ENCODE data around the gene CCDC148.

DNA sequence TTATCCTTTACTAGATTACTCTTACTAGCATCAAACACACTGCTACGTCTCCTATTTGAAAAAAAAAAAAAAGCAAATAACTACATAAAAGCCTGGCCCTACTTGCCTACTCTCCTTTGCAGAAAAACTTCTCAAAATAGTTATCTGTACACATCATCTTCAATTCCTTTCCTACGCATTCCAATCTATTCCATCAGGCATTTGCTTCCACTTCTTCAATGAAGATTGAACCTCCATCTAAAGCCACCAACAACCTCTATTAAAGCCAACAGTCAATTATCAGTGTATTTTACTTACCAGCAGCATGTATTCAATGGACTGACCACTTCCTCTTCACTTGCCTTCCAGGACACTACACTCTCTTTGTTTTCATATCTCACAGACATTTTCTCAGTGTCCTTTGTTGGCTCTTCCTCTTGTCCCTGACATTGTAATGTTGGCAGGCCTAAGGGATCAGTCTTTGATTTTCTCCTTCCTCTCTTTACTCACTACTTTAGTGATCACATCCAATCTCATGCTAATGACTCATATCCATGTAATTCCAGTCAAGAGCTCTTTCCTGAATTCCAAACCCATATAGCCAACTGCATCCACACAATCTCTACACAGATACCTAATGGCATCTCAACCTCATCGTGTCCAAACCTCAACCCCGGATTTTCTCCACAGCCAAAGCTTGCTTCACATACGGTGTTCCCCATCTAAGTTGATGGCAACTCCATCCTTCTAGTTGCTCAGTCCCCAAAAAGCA is 131.3 kb downstream of the CCDC148 start:
- TF ChIP-seq CTCF (IDR thresholded peaks at IDR 0.05; ENCODE audit: low read length) (no peak), EZH2 (IDR thresholded peaks at IDR 0.05; ENCODE audit: borderline replicate concordance, low read length) (no peak)
